GM18526 (cell line): ENCODE data around the gene SGPP2.

Experiments used
- POLR2A ChIP-seq: IDR thresholded peaks from 3 replicates; pipeline ENCODE4 v1.6.1; 2011; ENCODE audit not compliant: insufficient read length; ENCODE audit errors: extremely low read depth

Gene SGPP2

DNA sequence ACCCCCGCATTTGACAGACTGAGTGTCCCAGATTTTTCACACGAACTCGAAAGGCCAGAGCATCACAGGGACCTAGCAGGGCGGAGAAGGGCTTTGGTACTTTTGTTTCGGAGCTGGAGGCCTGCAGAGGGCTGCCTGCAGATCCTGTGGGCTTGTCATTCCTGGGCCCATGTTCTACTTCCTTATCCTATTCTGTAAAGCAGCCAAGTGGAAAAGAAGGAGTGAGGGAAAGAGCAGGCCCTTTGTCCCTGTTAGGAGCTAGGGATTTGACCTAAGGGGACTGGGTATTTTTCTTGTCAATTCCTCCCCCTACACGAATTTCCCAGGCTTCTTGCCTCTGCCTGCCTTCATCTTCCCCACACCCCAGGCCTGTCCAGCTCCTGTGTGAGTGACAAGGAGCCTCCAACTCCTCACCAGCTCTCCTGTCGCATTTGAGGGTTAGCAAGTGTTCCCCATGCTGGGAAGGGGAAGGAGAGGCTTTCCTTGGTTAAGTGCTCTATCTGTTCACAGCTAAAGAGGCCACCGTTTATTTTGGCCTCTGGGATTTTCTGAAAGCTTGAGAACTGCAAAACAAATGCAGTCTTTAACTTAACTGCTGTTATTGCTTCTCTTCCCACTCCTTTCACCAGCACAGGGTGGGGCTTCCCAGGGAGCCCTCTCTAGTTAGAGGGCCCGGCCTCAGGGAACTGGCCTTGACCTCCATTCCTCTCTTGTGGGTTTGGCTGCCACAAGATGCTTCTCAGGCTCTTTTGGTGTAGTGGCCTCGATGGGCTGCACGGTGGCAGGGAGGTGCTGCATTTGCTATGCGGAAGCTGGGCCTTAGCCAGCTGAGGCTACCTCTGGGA, 61.2 kb downstream of the SGPP2 start:
- TF ChIP-seq POLR2A = no peak

DNA sequence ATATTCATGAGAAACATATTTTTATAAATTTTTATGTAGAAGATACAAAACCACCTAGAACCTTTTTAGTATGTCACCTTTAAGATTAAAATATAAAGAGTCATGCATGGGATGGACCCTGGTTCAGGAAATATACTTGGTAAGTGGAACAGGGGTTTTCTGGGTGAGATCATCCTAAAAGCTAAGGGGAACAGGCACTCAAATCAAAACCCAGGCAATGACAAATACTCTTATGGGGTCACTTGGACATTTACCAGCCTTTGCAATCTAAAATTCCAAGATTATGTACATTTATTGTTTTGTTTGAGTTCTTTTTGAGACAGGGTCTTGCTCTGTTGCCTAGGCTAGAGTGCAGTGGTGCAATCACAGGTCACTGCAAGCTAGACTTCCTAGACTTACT, 65.8 kb downstream of the SGPP2 start:
- no peak for TF ChIP-seq POLR2A

DNA sequence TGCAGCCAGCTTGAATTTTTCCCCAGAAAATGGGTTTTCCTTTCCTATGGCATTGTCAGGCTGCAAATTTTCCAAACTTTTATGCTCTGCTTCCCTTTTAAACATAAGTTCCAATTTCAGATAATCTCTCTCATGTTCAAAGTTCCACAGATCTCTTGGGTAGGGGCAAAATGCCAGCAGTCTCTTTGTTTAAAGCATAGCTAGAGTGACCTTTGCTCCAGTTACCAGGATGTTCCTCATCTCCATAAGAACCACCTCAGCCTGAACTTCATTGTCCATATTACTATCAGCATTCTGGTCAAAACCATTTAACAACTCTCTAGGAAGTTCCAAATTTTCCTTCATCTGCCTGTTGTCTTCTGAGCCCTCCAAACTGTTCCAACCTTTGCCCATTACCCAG, 68.3 kb downstream of the SGPP2 start:
- no peak for TF ChIP-seq POLR2A

DNA sequence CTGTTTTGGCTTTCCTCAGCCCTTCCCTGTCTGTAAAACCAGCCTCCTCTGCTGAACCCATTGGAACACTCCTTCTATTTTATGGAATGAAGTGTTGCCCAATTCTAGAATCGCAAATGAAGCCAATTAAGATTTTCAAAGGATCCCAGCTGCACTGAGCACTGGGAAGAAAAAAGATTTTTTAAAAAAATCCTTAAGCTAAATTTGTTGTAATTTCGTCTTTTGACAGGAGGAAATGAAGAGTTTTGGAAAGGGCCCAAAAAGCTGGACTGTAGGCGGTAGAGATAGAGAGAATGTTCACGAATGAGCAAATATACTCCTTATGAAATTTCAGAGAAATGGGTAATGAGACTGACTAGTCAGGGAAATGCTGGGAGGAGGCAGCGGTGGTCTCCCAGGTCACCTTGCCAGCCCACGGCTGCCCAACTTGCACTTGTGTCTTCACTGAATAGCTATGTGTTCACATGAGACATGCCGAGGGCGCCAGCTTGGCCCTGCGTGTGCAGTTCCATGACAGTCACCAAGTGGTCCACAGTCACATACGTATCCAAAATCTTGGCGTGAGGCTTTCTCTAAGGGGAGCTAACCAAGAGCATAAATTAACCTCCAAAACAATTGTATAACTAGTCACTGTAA, 69.9 kb downstream of the SGPP2 start:
- TF ChIP-seq POLR2A = no peak

DNA sequence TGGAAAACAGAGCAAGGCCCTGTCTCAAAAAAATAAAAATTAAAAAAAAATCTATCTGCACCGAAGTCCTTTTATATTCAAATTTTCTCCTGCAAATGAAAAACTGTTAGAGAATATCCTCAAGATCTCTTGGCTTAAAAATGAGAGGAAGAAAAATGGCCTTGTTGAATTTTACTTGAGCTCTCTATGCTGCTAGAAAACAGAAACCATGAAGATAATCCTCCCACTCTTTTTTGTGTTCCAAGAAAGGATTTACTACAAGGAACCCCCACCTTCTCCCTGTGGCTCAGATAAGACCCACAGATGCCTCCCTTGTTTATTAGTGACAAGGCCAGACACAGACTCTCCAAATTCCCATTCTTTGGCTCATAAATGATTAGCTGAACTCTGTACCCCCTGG, 71.0 kb downstream of the SGPP2 start:
- TF ChIP-seq POLR2A = no peak

GRCh38 chr2:222499226-222499625, 74.9 kb downstream of the SGPP2 start:
- TF ChIP-seq POLR2A = no peak

DNA sequence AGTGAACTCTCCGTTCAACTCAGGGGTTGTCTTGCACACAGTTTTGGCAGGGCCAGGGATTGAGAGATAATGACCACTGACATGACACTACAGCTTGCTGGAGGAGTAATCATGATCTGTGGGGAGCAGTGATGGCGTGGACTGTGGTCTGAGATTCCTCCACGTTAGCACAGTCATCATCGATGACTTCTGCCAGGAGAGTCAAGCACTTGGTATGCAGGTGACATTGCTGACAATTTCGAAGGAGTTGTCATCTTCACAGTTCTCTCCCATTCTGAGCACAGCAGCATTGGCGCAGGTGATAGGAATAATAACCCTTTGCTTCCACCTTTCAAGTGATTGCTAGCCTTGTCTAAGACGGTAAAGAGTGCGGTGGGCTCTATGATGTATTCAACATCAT, 79.8 kb downstream of the SGPP2 start:
- no peak for TF ChIP-seq POLR2A

DNA sequence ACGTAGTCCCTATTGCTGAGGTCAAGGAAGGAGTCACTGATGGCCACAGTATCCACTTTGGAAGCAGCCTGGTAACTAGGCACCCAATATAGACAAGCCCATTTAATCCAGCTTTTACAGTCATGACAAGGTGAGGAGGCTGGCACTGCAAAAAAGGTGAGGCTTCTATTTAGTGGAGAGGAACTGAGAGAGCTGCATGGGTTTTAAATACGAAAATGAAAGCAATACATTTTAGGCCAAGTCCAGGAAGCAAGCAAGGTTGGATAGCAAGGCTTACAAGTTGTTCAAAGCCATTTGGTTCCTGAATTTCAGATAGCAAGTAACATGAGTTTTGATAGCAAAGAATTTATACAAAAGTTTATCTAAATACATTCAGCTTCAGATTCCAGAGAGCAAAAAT, 80.4 kb downstream of the SGPP2 start:
- no peak for TF ChIP-seq POLR2A

DNA sequence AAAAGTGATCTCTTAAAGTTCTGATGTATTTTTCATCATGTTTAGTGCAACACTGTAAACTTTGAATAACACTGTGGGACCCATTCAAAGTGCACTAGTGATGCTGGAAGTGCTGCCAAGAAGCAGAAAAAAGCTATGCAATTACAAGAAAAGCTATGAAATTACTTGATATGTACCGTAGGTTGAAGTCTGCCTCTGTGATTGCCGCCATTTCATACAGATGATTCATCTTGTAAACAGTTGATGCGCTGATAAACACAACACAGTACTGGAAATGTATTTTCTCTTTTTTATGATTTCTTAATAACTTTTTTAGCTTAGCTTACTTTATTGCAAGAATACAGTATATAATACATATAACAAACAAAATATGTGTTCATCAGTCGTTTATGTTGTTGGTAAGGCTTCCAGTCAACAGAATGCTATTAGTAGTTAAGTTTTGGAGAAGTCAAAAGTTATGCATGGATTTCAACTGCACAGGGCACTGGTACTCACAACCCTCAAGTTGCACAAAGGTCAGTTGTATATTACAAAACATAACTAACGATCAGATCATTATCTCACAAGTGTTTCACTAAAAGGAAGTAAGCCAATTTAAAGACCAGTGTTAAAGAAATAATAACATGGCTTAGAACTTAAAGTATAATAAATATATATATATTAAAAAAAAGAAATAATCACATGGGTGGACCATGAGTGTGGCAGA, 82.0 kb downstream of the SGPP2 start:
- no peak for TF ChIP-seq POLR2A

GRCh38 chr2:222514901-222515300, 90.6 kb downstream of the SGPP2 start:
- TF ChIP-seq POLR2A = no peak

- no peak for TF ChIP-seq POLR2A
Observed at GRCh38 chr2:222518570-222519381, 94.4 kb downstream of the SGPP2 start.

DNA sequence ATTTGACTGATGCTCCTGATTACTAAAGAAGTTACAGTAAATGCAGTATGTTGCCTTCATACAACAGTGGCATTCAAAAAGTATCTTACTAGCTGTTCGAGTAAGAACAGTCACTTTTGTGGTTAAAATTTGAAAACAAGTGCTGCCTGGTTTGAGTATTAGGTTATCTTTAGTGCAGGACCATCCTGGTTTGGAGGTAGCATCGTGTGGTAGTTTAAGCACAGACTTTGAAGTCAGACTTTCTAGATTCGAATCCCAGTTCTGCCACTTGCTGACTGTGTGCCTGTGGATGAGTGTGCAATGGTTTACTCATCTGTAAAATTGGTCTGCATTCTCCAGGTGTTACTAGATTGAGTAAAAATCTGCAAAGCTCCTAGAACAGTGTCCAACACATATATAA, 96.8 kb downstream of the SGPP2 start:
- TF ChIP-seq POLR2A = no peak

GRCh38 chr2:222522082-222522481, 97.7 kb downstream of the SGPP2 start:
- no peak for TF ChIP-seq POLR2A

DNA sequence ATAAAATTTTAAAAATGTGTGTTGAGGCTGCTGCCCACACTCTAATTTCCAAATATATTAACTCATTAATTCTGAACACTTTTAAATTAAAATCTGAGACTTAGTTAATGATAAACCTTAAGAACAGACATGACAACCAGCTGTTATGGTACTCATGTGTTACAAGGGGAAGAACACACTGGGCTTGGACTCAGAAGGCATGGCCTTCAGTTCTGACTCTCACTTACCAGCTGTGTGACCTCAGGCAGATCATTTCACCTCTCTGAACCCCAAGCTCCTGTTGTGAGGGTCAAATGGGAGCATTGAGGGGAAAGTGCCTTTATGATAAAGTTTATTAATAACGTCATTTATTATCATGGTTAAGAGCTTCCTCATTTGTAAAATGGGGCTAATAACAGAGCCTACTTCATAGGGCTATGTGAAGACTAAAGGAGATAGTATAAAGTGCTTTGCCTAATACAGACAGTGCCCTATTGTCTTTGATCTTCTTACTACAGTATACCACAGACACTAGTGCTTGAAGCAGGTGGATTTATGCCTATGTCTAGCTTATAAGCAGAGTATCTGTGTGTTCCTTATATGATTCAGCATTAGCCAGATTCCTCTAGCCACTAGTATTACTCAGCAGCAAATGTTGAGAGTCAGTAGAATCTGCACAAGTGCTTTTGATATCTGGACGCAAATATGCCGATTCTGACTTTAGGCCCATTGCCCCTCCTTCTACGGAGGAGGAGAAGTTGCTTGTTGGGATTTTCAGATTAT, 99.6 kb downstream of the SGPP2 start:
- no peak for TF ChIP-seq POLR2A

GRCh38 chr2:222525811-222526210, 101.5 kb downstream of the SGPP2 start:
- TF ChIP-seq POLR2A = no peak
